ENCODE measurements around the gene DNAAF5. TPM values are rescaled to one million over a fixed set of nuclear protein-coding genes. Genes with fewer than 3 reads are reported as not detected.

Gene DNAAF5
- total and polyA plus RNA-seq, 2 of the 13 experiments (the other 11 are each of a cell fraction or from before 2014, with no cell fraction given), result 11.9 to 21.5 TPM

DNA sequence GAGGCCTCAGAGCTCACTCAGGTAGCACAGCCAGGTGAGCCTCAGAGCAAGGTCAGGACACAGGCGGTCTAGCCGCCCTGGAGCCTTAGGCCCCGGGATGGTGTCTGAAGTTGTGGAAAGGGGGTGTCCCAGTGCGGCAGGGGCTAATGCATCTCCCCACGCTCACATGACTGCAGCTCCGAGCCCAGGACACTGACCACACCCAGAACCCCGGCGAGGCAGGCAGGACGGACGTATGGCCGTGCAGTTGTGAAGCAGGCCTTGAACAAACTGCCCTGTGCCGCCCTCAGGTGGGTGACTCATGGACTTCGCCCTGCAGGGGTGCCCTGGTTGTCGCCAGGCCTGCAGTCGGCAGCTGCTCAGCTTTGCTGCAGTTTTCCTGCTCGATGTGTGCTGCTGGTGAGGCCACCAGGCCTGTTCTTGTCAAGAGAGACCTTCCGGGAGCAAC is 5.6 kb downstream of the DNAAF5 start (continued):
- TF ChIP-seq ZNF496 (CRISPR knock-in tag; IDR thresholded peaks at IDR 0.05; ENCODE audit: insufficient replicate concordance) (no peak), HNRNPK (IDR thresholded peaks at IDR 0.05; ENCODE audit: low read depth, low read length, poor library complexity, severe bottlenecking) (no peak), ZNF33B (CRISPR knock-in tag; IDR thresholded peaks at IDR 0.05) (no peak), ZMYM3 (CRISPR knock-in tag; IDR thresholded peaks at IDR 0.05) (peak; percentile 69; the same call in 1 of the 2 replicates), YEATS2 (CRISPR knock-in tag; IDR thresholded peaks at IDR 0.05; ENCODE audit: borderline replicate concordance) (peak; percentile 79; the same call in 1 of the 2 replicates), ZNF564 (CRISPR knock-in tag; IDR thresholded peaks at IDR 0.05) (no peak), HNRNPUL1 (IDR thresholded peaks at IDR 0.05; ENCODE audit: low read depth, low read length) (no peak), FOXK2 (IDR thresholded peaks at IDR 0.05) (no peak), CENPX (CRISPR knock-in tag; IDR thresholded peaks at IDR 0.05) (no peak), ZBTB42 (CRISPR knock-in tag; IDR thresholded peaks at IDR 0.05) (no peak), MXI1 (IDR thresholded peaks at IDR 0.05; ENCODE audit: borderline replicate concordance, low read depth, low read length) (peak; percentile 68; the same call in 1 of the 3 replicates), PHF8 (CRISPR knock-in tag; IDR thresholded peaks at IDR 0.05) (peak; percentile 46; the same call in 1 of the 2 replicates), LCORL (IDR thresholded peaks at IDR 0.05) (no peak), LCORL (CRISPR knock-in tag; IDR thresholded peaks at IDR 0.05) (peak; percentile 93), SRY (CRISPR knock-in tag; IDR thresholded peaks at IDR 0.05) (0 out of 2 replicates have a peak, but pooled peaks have one; percentile 19), JDP2 (CRISPR knock-in tag; IDR thresholded peaks at IDR 0.05; ENCODE audit: borderline replicate concordance) (no peak), SMAD9 (CRISPR knock-in tag; IDR thresholded peaks at IDR 0.05) (no peak), RORA (CRISPR knock-in tag; IDR thresholded peaks at IDR 0.05) (no peak), ZNF484 (CRISPR knock-in tag; IDR thresholded peaks at IDR 0.05; ENCODE audit: borderline replicate concordance, low read depth) (no peak), ZNF446 (CRISPR knock-in tag; IDR thresholded peaks at IDR 0.05) (no peak), ZNF34 (CRISPR knock-in tag; IDR thresholded peaks at IDR 0.05; ENCODE audit: borderline replicate concordance) (no peak), RARA (CRISPR knock-in tag; IDR thresholded peaks at IDR 0.05) (peak; percentile 56), ZNF317 (CRISPR knock-in tag; IDR thresholded peaks at IDR 0.05) (no peak), GATAD2A (CRISPR knock-in tag; IDR thresholded peaks at IDR 0.05) (peak; percentile 77)
- TF ChIP-seq, protein P1, sequence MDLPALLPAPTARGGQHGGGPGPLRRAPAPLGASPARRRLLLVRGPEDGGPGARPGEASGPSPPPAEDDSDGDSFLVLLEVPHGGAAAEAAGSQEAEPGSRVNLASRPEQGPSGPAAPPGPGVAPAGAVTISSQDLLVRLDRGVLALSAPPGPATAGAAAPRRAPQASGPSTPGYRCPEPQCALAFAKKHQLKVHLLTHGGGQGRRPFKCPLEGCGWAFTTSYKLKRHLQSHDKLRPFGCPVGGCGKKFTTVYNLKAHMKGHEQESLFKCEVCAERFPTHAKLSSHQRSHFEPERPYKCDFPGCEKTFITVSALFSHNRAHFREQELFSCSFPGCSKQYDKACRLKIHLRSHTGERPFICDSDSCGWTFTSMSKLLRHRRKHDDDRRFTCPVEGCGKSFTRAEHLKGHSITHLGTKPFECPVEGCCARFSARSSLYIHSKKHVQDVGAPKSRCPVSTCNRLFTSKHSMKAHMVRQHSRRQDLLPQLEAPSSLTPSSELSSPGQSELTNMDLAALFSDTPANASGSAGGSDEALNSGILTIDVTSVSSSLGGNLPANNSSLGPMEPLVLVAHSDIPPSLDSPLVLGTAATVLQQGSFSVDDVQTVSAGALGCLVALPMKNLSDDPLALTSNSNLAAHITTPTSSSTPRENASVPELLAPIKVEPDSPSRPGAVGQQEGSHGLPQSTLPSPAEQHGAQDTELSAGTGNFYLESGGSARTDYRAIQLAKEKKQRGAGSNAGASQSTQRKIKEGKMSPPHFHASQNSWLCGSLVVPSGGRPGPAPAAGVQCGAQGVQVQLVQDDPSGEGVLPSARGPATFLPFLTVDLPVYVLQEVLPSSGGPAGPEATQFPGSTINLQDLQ (CRISPR knock-in tag; IDR thresholded peaks at IDR 0.05), result no peak
- TF ChIP-seq, protein P2, sequence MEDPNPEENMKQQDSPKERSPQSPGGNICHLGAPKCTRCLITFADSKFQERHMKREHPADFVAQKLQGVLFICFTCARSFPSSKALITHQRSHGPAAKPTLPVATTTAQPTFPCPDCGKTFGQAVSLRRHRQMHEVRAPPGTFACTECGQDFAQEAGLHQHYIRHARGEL (CRISPR knock-in tag; IDR thresholded peaks at IDR 0.05), result no peak
- TF ChIP-seq, protein P3, sequence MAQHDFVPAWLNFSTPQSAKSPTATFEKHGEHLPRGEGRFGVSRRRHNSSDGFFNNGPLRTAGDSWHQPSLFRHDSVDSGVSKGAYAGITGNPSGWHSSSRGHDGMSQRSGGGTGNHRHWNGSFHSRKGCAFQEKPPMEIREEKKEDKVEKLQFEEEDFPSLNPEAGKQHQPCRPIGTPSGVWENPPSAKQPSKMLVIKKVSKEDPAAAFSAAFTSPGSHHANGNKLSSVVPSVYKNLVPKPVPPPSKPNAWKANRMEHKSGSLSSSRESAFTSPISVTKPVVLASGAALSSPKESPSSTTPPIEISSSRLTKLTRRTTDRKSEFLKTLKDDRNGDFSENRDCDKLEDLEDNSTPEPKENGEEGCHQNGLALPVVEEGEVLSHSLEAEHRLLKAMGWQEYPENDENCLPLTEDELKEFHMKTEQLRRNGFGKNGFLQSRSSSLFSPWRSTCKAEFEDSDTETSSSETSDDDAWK (CRISPR knock-in tag; IDR thresholded peaks at IDR 0.05), result no peak
- TF ChIP-seq, protein P4, sequence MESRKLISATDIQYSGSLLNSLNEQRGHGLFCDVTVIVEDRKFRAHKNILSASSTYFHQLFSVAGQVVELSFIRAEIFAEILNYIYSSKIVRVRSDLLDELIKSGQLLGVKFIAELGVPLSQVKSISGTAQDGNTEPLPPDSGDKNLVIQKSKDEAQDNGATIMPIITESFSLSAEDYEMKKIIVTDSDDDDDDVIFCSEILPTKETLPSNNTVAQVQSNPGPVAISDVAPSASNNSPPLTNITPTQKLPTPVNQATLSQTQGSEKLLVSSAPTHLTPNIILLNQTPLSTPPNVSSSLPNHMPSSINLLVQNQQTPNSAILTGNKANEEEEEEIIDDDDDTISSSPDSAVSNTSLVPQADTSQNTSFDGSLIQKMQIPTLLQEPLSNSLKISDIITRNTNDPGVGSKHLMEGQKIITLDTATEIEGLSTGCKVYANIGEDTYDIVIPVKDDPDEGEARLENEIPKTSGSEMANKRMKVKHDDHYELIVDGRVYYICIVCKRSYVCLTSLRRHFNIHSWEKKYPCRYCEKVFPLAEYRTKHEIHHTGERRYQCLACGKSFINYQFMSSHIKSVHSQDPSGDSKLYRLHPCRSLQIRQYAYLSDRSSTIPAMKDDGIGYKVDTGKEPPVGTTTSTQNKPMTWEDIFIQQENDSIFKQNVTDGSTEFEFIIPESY (CRISPR knock-in tag; IDR thresholded peaks at IDR 0.05), result peak; percentile 74

Data from HepG2 (cell line).